T47D (cell line): ENCODE data around the gene SELENOO.

Experiments used
- DNase-seq, 2 experiments: peaks; one replicate each; pipeline versions ENCODE4 v3.0.0 to v3.0.0-alpha.2; 2011 to 2012; ENCODE audit warnings: low read depth in 1 of 2, low spot score in 1 of 2
- JUND ChIP-seq: IDR thresholded peaks from 2 replicates; pipeline ENCODE4 v1.6.1; 2012; ENCODE audit warnings: low read depth
- in situ Hi-C: cut with HindIII; loops from 2 replicates; pipeline ENCODE4 v1.10.0; 2016; ENCODE audit warnings: low sequenced_read_pairs, low pct_unique_long_range_greater_than_20kb

Gene SELENOO

DNA sequence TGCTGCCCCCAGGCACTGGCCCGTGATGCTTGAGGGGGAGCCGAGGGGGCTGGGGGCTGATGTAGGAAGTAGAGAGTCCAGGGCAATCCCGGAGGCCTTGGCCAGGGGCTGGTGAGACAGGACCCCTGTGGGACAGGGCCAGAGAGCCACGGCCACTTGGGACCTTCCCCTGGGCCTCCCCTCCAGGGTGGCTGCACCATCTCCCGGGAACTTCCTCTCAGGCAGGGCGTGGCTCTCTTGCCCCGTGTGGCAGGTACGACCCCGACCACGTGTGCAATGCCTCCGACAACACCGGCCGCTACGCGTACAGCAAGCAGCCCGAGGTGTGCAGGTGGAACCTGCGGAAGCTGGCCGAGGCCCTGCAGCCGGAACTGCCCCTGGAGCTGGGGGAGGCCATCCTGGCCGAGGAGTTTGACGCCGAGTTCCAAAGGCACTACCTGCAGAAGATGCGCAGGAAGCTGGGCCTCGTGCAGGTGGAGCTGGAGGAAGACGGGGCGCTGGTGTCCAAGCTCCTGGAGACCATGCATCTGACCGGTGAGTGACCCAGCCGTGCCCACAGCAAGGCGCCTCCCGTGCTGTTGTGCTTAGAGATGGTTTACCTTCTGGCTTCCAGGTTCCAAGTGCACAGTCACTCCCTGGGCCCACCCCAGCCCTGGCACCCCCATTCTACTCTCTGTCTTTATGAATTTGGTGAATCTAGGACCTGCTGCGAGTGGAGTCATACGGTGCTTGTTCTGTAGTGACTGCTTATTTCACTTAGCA, 9.7 kb downstream of the SELENOO start:
- in situ Hi-C loops = no loop called here
- no peak for DNase-seq
- no peak for TF ChIP-seq JUND

DNA sequence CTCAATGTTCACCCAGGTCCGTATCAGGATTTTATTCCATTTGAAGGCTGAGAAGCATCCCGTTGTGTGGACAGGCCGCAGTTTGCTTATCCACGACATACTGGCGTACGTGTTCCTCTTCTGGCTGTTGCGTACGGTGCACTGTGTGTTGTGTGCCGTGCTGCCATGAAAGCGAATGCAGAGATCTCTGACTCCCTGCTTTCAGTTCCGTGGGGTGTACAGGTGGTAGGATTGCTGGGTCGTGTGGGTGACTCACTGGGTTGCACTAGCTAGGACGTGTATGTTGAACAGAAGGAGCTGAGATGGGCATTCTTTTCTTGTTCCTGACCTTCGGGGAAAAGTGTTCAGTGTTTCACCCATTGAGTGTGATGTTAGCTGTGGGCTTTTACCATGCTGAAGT, 10.3 kb downstream of the SELENOO start:
- in situ Hi-C loops = no loop called here
- TF ChIP-seq JUND = no peak
- DNase-seq = no peak

DNA sequence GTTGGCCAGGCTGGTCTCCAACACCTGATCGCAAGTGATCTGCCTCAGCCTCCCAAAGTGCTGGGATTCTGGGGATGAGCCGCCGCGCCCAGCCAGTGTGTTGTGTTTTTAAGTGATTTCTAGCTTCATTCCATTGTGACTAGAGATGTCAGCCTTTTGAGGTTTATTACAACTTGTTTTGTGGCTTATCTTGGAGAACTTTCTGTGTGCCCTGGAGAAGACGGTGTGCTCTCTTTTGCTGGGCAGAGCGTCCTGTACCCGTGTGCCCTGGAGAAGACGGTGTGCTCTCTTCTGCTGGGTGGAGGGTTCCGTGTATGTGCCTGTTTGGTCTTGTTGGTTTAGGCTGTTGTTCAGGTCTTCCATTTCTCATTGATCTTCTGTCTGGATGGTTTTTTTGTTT, 12.5 kb downstream of the SELENOO start:
- no peak for TF ChIP-seq JUND
- DNase-seq = no peak
- in situ Hi-C loops = no loop called here

DNA sequence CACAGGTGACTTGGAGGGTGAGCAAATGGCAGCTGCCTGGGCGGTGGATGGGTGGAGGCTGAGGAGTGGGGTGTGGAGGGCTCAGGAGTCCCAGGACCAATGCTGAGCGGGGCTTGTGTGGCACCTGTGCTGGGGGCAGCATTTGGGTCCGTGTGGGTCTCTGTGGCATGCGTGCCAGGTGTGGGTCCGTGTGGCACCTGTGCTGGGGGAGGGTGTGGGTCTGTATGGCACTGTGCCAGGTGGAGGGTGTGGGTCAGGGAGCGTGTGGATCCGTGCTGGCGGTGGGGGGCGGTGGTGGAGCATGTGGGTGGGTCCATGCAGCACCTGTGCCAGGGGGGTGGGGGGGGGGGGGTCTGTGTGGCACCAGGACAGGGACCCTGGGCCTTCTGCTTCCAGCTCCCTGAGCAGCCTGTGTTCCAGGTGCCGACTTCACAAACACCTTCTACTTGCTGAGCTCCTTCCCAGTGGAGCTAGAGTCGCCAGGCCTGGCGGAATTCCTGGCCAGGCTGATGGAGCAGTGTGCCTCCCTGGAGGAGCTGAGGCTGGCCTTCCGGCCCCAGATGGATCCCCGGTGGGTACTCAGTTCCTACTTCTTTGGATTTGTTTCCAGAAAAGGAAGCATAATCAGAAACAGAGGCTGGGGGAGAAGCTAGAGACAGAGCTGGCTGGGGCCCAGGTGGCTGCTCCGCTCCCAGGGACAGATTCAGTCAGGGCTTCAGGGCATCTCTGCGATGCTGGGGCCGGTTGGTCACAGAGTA, 14.7 kb downstream of the SELENOO start:
- TF ChIP-seq JUND = no peak
- no peak for DNase-seq
- in situ Hi-C loops = no loop called here

DNA sequence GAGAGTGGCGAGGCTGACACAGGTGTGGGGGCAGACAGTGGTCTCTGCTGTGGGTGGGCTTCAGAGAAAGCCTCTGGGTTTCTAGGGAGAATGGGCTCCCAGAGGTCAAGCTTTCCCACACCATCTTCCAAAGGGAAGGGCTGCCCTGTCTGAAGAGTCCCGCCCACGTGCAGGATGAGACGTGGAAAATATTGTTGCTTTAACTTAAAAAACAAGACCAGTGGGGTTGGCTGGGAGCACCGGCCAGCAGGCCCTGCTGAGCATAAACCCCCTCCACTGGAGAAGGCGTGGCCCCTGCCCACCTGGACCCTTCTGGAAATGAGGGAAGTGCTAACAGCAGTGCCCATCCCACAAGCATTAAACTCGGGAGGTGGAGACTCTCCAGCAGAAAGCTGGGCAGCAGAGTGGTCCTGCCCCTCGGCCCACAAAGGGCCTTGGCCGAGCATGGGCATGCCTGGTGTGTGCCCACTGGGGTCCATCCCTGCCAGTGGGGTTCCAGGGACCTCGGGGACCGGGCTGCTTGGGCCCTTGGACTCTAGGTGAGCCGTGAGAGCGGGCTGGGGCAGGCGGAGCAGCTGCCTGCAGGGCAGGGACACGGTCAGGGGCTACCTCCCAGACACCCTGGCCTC, 15.4 kb downstream of the SELENOO start:
- no peak for DNase-seq
- TF ChIP-seq JUND = no peak
- in situ Hi-C loops = no loop called here

DNA sequence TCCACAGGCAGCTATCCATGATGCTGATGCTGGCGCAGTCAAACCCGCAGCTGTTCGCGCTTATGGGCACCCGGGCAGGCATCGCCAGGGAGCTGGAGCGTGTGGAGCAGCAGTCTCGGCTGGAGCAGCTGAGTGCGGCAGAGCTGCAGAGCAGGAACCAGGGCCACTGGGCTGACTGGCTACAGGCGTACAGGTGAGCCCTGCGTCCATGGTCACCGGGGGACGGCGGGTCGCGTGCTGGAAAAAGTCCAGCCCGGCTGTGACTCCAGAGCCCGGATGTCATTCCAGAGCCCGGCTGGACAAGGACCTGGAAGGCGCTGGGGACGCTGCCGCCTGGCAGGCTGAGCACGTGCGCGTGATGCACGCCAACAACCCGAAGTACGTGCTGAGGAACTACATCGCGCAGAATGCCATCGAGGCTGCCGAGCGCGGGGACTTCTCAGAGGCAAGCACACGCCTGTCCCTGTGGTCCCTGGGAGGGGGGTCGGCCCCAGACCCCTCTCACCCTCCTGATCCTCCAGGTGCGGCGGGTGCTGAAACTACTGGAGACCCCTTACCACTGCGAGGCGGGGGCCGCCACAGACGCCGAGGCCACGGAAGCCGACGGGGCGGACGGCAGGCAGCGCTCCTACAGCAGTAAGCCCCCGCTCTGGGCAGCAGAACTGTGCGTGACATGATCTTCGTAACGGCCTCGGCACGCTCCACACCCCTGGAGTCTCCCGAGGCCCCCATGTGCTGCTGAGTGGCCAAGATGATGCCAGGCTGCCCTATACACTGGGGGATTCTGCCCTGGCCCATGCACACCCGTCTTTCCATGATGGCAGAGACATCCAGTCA, 16.1 kb downstream of the SELENOO start:
- TF ChIP-seq JUND = no peak
- in situ Hi-C loops = no loop called here
- no peak for DNase-seq

DNA sequence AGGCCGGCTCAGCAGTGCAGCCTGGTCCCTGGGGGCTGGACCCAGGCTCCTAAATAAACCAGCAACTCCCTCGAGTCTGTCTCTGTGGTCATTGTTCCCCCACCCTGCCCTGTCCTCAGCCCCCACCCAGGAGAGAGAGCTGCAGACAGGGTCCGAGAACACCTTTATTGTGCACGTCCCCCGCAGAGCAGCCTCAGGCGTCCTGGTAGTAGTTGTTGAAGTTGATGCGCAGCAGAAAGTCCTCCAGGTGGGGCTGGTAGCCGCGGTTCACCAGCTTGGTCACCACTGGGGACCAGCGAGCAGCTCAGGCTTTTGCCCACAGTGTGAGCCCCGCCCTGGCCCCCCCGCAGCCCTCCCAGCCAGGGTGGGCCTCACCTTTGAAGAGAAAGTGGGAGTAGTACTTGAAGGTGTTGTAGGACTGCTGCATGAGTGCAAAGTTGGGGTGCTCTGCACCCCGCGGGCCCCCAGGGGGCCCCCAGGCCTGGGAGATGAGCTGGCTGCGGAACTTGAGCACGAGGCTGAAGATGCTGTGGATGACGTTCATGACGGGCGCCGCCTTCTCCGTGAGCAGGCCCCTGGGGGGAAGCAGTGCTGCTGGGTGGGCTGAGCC, 16.8 kb downstream of the SELENOO start:
- DNase-seq = no peak
- in situ Hi-C loops = no loop called here
- TF ChIP-seq JUND = no peak

DNA sequence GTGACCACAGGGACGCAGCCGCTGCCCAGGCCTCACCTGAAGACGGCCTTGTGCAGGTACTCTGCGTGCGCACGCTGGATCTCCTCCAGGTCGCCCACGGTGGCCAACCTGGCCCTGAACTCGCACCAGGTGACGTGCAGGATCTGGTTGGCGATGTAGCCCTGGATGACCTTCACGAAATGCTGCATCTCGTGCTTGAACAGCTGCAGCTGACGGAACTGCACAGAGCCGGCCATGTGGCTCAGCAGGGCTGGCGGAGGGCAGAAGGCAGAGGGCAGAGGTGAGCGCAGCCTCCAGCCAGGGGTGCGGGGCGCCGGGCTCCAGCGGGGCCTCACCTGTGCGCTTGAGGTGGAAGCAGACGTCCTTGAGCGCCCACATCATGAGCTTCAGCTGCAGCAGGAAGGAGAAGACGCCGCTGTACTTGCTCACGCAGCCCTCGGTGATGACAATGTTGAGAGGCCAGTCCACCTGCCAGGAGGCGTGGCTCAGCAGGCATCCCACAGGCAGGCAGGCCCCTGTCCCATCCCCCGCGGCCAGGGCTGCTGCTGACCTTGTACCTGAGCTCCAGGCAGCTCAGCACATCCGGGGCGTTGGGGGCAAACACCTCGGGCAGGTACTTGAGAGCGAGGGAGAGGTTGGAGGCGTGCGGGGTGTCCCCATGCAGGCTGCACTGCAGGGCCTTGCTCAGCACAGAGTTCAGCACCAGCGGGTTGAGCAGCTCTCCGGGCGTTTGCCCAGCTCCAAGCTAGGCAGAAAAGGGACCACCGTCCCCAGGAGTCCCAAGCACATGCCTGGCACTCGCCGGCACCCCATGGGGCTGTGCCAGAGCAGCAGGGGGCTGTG, 17.6 kb downstream of the SELENOO start:
- in situ Hi-C loops = no loop called here
- no peak for TF ChIP-seq JUND
- DNase-seq = no peak

DNA sequence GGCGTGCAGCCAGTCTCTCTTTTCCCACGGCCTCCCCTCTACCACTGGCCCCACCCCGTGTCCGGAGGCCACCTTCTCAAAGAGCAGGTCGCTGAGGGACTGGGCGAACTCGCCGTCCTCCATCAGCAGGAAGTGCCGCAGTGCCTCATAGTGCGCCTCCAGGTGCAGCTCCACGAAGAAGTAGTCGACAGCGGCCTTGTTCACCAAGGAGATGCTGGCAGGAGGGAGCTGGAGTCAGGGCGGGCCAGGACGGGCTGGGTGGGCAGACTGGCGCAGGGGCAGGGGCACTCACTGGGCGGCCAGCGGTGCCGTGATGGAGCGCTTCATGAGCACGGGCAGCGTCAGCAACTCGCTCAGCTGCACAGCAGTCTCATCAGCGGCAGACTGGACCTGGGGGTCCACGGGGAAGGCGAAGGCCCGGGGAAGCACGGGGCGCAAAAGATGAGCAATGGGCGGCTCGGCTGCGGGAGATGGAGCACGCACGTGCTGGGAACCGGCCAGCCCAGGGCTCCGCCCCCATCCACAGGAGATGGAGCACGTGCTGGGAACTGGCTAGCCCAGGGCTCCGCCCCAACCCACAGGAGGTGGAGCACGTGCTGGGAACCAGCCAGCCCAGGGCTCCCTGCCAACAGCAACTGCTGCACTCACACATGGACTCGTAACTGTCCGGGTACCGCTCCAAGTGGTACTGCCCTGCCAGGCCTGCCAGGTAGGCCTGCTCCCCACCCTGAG, 18.4 kb downstream of the SELENOO start:
- peak; percentile 72 to 77 for DNase-seq
- no peak for TF ChIP-seq JUND
- in situ Hi-C loops = no loop called here

DNA sequence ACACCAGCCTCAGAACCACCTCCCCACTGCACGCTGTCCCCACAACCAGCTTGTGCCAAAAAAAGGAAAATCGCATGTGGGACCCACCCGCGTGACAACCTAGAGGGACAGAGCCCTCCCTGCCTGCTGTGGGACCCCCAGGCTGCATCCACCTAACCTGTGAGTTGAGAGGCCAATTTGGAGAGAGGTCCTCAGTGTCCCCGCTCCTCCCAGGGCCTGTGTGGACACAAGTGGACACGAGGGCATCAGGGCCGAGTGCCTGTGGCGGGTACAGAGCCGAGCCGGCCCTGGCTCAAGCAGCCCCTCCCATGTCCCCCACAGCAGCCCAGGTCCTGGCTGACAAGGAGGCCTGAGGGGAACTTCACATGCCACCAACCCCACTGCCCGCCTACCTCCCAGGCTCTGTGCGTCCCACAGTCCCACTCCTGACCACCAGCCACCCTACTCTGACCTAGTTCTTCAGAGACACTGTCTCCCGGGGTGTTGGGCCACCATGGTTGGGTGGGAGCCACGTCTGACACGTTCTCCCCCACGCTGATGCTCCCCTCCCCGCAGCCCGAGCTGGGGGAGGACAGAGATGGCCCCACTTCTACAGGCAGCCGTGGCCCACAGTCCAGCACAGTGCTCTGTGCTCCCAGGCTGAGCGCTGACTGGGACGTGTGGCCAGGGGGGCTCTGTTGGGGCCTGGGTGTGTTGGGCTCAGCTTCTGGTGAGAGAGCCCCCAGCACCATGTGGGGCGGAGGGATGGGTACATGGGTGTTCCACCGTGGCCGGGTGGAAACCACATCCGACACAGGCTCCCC, 19.2 kb downstream of the SELENOO start:
- TF ChIP-seq JUND = no peak
- in situ Hi-C loops = no loop called here
- no peak for DNase-seq
